HG03439 (cell line): ENCODE results near the gene CLUH.
A peak's percentile ranks its signal among the peaks of the same experiment; 100 is the strongest.

Source experiments
- ATAC-seq: cut with Tn5 transposase; IDR thresholded peaks from one replicate; pipeline ENCODE4 v1.9.1; 2021; ENCODE audit warnings: mild to moderate bottlenecking, moderate library complexity; ENCODE audit not compliant: unreplicated experiment

CLUH gene

GRCh38 chr17:2722611-2723010 is 11.0 kb upstream of the CLUH start:
- no peak for ATAC-seq

- ATAC-seq: no peak
Observed at GRCh38 chr17:2721603-2722002, 10.0 kb upstream of the CLUH start.

- ATAC-seq: no peak
Observed at GRCh38 chr17:2719861-2720260, 8.3 kb upstream of the CLUH start.

GRCh38 chr17:2718150-2718938 is 6.8 kb upstream of the CLUH start:
- no peak for ATAC-seq

GRCh38 chr17:2716649-2717048 is 5.1 kb upstream of the CLUH start:
- no peak for ATAC-seq

GRCh38 chr17:2713881-2714280 is 2.3 kb upstream of the CLUH start:
- ATAC-seq: no peak

- no peak for ATAC-seq
Observed at GRCh38 chr17:2712300-2713043, 908 bp upstream of the CLUH start.

GRCh38 chr17:2710803-2711607 is 559 bp downstream of the CLUH start:
- ATAC-seq: peak; percentile 27

GRCh38 chr17:2710071-2710802 is 1.3 kb downstream of the CLUH start:
- no peak for ATAC-seq

GRCh38 chr17:2709183-2709661 is 2.3 kb downstream of the CLUH start:
- ATAC-seq: no peak

GRCh38 chr17:2708585-2709182 is 2.9 kb downstream of the CLUH start:
- ATAC-seq: no peak

GRCh38 chr17:2707721-2708584 is 3.6 kb downstream of the CLUH start:
- no peak for ATAC-seq

GRCh38 chr17:2706911-2707510 is 4.6 kb downstream of the CLUH start:
- ATAC-seq: no peak

- no peak for ATAC-seq
Observed at GRCh38 chr17:2705888-2706795, 5.4 kb downstream of the CLUH start.

- no peak for ATAC-seq
Observed at GRCh38 chr17:2705263-2705662, 6.3 kb downstream of the CLUH start.

GRCh38 chr17:2704890-2705248 is 6.7 kb downstream of the CLUH start:
- no peak for ATAC-seq

GRCh38 chr17:2704031-2704889 is 7.3 kb downstream of the CLUH start:
- ATAC-seq: no peak
